Endometrium (tissue), 2 donors: Measurements from ENCODE around the gene LMO7.

Source experiments
- FAIRE-seq: peaks from 2 replicates; lab custom pipeline; 2012; peaks lifted over from hg19 to GRCh38; lab: Jason Lieb, UNC
- donor health status: control.
- donor health status: control.

The LMO7 gene

DNA sequence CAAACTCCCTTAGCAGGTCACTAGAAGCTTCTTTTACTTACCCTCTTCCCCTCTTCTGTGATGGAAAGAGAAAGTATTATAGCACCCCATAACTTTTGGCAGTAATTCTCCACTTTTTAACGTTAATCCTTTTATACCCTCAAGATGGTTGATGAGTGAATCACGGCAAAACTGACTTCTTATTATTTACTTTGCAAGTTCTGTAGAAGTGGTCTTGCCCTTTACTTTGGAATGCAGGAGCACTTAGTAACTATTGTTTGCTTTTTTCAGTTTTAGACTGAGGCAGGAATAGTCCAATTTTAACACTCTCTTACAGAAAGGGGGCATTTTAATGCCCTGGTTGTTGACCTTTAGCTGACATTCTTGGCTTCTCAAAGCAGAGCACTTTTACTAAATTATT lies 260.1 kb downstream of the LMO7 start:
- no peak for FAIRE-seq

DNA sequence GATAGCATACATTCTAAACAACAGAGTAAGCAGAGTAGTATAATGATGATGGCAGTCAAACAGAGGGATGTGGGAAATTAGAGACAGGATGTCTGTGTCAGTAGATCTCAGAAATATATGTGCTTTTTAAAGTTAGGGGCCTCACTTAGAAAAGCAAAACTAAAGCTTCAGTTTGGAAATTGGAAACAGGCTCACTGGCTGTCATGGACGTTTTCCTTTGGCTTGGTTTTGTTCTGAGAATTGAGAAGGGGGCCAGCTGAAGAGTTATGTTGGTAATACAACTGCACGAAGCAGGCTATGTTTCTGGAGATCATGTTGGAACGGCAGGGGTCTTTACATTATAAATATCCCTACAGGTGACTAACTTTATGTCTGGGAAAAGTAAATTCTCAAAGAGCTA lies 261.3 kb downstream of the LMO7 start:
- FAIRE-seq: no peak

DNA sequence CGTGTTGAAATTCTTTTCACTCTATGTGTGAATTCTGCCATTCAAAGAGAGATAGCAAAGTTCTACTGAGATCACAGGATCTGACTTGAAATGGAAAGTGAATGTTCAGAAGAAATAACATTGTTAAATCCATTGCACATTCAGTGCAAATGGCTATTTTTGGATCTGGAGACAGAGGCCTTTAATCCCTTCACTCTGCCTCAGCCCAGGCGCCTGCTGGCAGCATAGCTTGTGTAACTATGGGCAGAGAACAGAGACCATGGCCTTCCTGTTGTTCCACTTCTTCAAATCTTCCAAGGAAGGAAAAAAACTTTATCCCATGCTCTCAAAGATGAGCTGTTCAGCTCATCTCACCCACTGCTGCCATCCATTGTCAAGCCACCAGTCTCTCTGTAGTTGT lies 265.4 kb downstream of the LMO7 start:
- FAIRE-seq: no peak

DNA sequence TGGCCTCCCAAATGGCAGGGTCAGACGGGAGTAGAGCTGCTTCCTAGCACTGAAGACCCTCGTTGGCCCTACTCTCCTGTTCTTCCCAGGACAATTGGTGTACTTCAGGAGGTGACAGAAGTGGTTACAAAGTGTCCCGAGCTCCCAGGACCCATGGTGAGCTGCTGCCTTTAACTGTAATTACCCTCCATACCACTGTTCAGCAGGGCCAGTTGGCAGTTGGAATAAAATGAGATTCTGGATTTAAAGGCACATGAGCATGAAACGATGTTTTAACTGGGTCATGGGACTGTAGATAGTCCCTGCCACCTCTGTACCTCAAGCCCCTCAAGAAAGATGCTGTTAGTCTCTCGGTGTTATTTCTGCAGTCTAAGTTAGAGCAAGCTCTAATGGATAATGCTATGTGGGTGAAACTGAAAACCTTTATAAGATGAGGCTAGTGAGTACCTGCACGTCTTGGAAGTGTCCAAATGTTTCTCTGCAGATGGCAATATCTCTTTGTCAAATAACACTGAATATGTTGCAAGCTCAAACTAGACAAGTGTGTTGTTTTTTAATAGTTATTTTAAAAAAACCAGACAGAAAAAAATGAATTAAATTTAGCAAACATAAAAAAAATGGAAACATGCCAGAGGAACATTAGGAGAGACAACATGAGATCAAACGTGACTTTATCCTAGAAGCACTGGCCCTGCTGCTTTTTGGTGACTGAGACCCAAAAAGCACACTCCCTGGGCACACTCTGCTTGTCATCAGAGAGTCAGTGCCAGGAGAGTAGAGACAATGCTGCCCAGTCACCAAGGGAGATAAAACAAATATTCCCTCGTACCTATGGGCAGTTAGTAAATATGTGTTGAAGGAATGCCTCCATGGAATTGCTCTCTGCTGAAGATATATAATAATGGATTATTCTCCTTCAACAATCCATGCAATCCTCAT lies 266.3 kb downstream of the LMO7 start:
- FAIRE-seq: no peak

DNA sequence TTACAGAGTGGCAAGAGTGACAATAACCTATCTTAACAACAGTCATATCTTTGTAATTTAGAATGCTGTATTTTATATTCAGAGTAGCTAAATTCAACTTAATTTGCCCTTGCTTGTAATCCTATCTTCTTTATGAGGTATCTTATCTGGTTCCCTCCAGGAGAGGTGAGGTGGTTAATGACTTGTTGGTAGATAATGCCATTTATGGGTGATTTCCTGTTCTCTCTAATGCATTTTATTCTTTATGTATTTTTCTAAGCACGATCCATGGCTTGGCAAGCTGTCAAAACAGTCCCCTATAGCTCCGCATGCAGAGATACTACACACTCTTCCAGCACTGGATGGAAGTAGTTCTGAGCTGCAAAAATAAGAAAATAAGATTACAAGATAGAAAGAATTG lies 267.9 kb downstream of the LMO7 start:
- no peak for FAIRE-seq

DNA sequence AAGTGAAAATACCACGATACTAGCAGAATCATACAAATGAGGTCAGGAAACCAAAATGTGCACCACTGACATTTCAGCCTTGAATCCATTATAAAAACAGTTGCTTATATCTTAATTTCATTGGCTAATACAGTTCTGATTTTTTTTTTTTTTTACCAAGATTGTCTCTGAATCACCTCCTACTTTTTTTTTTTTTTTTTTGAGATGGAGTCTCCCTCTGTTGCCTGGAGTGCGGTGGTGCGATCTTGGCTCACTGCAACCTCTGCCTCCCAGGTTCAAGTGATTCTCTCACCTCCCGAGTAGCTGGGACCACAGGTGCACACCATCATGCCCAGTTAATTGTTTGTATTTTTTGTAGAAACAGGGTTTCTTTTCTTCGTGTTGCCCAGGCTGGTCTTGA lies 270.2 kb downstream of the LMO7 start:
- no peak for FAIRE-seq

DNA sequence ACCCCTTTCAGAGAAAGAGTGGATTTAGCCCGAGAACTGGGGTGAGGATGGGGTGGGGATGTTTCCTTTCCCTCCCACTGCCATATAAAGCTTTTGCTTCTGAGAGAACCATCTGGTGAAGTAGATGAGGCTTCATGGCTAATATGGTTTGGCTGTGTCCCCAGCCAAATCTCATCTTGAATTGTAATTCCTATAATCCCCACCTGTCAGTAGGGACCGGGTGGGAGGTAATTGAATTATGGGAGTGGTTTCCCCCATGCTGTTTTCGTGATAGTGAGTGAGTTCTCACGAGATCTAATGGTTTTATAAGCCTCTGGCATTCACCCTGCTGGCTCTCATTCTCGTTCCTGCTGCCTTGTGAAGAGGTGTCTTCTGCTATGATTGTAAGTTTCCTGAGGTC lies 270.9 kb downstream of the LMO7 start:
- no peak for FAIRE-seq

DNA sequence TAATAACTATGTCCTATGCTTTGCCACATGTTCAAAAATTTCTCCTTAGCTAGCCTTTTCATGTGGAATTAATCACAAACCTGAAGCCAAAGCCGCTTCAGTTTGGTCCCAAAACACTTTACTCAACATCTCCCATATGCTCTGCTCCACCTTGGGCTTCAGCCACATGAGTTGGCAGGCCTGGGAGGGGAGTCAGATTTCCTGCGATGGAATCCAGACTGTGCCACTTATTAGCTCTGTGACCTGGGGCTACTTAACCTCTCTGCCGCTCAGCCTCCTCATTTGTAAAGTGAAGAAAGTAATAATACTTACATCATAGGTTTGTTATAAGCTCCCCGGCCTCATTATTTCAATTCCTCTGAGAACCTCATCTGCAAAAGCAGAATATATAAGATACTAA lies 272.0 kb downstream of the LMO7 start:
- FAIRE-seq: peak; percentile 83
